GM12878 (cell line): Measurements from ENCODE around the gene USP16. TPM values are rescaled to one million over a fixed set of nuclear protein-coding genes. Genes with fewer than 3 reads are reported as not detected.
A peak's percentile ranks its signal among the peaks of the same experiment; 100 is the strongest.

Source experiments
- CBFB ChIP-seq: IDR thresholded peaks from 2 replicates; pipeline ENCODE4 v1.6.1; 2016; ENCODE audit warnings: antibody characterized with exemption, low read depth
- CREM ChIP-seq: IDR thresholded peaks from 2 replicates; pipeline ENCODE4 v1.6.1; 2014; ENCODE audit warnings: antibody characterized with exemption, low read depth
- IKZF2 ChIP-seq, 2 experiments: fragments of 450-650 bp; IDR thresholded peaks; 2 replicates each; pipeline ENCODE4 v1.6.1; 2017; ENCODE audit warnings: mild to moderate bottlenecking in 2 of 2, moderate library complexity in 2 of 2
- JUND ChIP-seq: IDR thresholded peaks from 2 replicates; pipeline ENCODE4 v1.6.1; 2012; ENCODE audit warnings: low read depth, mild to moderate bottlenecking, low read length, improper control_type of control experiment, moderate library complexity
- NR2C1 ChIP-seq: fragments of 450-650 bp; IDR thresholded peaks from 2 replicates; pipeline ENCODE4 v1.6.1; 2017; ENCODE audit warnings: antibody characterized with exemption, mild to moderate bottlenecking, moderate library complexity
- PAX5 ChIP-seq: IDR thresholded peaks from 2 replicates; pipeline ENCODE4 v1.6.1; 2011; ENCODE audit warnings: low read depth, low read length, borderline replicate concordance
- SUPT20H ChIP-seq: IDR thresholded peaks from 2 replicates; pipeline ENCODE4 v1.6.1; 2011; ENCODE audit warnings: low read depth, mild to moderate bottlenecking, low read length, moderate library complexity, borderline replicate concordance; ENCODE audit not compliant: control insufficient read depth
- SUZ12 ChIP-seq: fragments of 200-600 bp; sonication (generic); IDR thresholded peaks from one replicate; pipeline ENCODE4 v1.6.1; 2018; ENCODE audit warnings: antibody characterized with exemption, mild to moderate bottlenecking; ENCODE audit not compliant: unreplicated experiment
- ZNF622 ChIP-seq: fragments of 450-650 bp; IDR thresholded peaks from 2 replicates; pipeline ENCODE4 v1.6.1; 2017; ENCODE audit warnings: mild to moderate bottlenecking, inconsistent platforms
- polyA plus RNA-seq, 11 experiments: library from polyadenylated mRNA; depleted of rRNA in 4 of 11; unstranded in 6 of 11; stranded (reverse) in 5 of 11; fragments of >200 nt; fragmentation: Nextera tagmentation in 4 of 11; fragmentation: Illumina TruSeq in 1 of 11; extraction: Ambion mirVana in 4 of 11; extraction: Trizol in 1 of 11; gene quantifications; 1 replicate in 1 of 11; 2 replicates in 10 of 11; pipeline versions ENCODE4 v1.2.1 to v1.2.3, GENCODE V29; 2011 to 2016; ENCODE audit warnings: inconsistent platforms in 2 of 11, missing spikeins in 2 of 11, low read depth in 1 of 11
- total RNA-seq, 4 experiments: library from RNA; depleted of rRNA in 3 of 4; stranded (reverse); fragments of >200 nt in 3 of 4; fragmentation: Illumina TruSeq in 1 of 4; extraction: Trizol in 1 of 4; gene quantifications; 2 replicates each; pipeline versions ENCODE4 v1.2.1 to v1.2.3, GENCODE V29; 2013 to 2021
- TF ChIP-seq, protein P1 (sequence below): fragments of 450-650 bp; IDR thresholded peaks from 2 replicates; pipeline ENCODE4 v1.6.1; 2017; ENCODE audit warnings: mild to moderate bottlenecking, moderate library complexity
- TF ChIP-seq, protein P2 (sequence below): fragments of 450-650 bp; IDR thresholded peaks from 2 replicates; pipeline ENCODE4 v1.6.1; 2017; ENCODE audit warnings: mild to moderate bottlenecking, low read depth, inconsistent platforms; ENCODE audit not compliant: poor library complexity, severe bottlenecking
- TF ChIP-seq, protein P3 (sequence below): fragments of 450-650 bp; IDR thresholded peaks from 2 replicates; pipeline ENCODE4 v1.6.1; 2017; ENCODE audit warnings: mild to moderate bottlenecking, moderate library complexity
- TF ChIP-seq, protein P4 (sequence below): fragments of 450-650 bp; IDR thresholded peaks from 2 replicates; pipeline ENCODE4 v1.6.1; 2017; ENCODE audit warnings: antibody characterized with exemption, mild to moderate bottlenecking, moderate library complexity
- TF ChIP-seq, protein P5 (sequence below): IDR thresholded peaks from 2 replicates; pipeline ENCODE4 v1.6.1; 2011; ENCODE audit warnings: low read depth, mild to moderate bottlenecking, low read length, moderate library complexity, borderline replicate concordance; ENCODE audit errors: extremely low read depth

Gene USP16
- total and polyA plus RNA-seq, 10 of the 15 experiments (the other 5 are each of a cell fraction or from before 2014, with no cell fraction given), result 29.5 to 68.7 (median 52.3) TPM

DNA sequence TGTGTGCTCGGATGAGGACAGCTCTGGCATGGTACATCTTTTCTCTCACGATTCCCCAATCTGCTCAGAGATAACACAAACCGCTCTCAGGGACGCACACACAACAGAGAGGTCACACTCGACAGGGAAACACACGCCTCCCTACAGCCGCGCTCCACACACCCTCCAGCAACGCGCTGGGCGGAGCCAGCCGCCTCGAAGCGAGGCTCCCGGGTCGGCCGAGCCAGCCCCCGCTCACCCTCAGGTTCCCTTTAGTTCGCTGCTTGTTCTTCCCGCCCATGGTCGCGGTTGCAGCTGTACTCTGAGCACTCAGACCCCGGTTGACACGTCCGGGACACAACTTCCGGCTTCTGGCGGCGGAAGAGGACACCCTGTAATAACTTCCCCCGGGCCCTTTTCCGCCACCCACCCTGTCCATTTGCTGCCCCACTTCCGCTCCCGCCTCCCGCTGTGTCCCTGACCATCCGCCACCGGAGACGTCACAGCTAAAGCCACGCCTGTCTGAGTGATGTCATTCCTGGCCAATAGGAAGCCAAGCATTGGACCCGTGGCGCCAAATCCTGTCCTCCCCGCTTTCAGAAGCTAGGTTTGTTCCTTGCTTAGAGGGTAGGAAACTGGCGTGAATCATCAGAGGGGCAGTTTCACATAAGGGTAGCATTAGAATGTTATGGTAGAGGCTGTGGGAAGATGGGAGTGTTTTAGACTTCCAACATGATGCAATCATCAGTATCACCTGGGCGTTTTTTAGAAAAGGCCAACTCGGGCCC is 31.8 kb upstream of the USP16 start, which contains the start of gene LTN1 (continued):
- TF ChIP-seq, protein P1, sequence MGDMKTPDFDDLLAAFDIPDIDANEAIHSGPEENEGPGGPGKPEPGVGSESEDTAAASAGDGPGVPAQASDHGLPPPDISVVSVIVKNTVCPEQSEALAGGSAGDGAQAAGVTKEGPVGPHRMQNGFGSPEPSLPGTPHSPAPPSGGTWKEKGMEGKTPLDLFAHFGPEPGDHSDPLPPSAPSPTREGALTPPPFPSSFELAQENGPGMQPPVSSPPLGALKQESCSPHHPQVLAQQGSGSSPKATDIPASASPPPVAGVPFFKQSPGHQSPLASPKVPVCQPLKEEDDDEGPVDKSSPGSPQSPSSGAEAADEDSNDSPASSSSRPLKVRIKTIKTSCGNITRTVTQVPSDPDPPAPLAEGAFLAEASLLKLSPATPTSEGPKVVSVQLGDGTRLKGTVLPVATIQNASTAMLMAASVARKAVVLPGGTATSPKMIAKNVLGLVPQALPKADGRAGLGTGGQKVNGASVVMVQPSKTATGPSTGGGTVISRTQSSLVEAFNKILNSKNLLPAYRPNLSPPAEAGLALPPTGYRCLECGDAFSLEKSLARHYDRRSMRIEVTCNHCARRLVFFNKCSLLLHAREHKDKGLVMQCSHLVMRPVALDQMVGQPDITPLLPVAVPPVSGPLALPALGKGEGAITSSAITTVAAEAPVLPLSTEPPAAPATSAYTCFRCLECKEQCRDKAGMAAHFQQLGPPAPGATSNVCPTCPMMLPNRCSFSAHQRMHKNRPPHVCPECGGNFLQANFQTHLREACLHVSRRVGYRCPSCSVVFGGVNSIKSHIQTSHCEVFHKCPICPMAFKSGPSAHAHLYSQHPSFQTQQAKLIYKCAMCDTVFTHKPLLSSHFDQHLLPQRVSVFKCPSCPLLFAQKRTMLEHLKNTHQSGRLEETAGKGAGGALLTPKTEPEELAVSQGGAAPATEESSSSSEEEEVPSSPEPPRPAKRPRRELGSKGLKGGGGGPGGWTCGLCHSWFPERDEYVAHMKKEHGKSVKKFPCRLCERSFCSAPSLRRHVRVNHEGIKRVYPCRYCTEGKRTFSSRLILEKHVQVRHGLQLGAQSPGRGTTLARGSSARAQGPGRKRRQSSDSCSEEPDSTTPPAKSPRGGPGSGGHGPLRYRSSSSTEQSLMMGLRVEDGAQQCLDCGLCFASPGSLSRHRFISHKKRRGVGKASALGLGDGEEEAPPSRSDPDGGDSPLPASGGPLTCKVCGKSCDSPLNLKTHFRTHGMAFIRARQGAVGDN, result 0 out of 2 replicates have a peak, but pooled peaks have one; percentile 29
- TF ChIP-seq CBFB (peak; percentile 77; the same call in 1 of the 2 replicates), JUND (peak; percentile 56; the same call in 1 of the 2 replicates), NR2C1 (peak; percentile 86), SUZ12 (no peak), ZNF622 (no peak), IKZF2 (IDR thresholded peaks at IDR 0.05) (peak in 1 of 2 experiments; percentile 31; a peak in 2 of 4 replicates), SUPT20H (no peak), PAX5 (no peak), CREM (peak; percentile 97)
- TF ChIP-seq, protein P2, sequence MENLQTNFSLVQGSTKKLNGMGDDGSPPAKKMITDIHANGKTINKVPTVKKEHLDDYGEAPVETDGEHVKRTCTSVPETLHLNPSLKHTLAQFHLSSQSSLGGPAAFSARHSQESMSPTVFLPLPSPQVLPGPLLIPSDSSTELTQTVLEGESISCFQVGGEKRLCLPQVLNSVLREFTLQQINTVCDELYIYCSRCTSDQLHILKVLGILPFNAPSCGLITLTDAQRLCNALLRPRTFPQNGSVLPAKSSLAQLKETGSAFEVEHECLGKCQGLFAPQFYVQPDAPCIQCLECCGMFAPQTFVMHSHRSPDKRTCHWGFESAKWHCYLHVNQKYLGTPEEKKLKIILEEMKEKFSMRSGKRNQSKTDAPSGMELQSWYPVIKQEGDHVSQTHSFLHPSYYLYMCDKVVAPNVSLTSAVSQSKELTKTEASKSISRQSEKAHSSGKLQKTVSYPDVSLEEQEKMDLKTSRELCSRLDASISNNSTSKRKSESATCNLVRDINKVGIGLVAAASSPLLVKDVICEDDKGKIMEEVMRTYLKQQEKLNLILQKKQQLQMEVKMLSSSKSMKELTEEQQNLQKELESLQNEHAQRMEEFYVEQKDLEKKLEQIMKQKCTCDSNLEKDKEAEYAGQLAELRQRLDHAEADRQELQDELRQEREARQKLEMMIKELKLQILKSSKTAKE, result peak; percentile 45
- TF ChIP-seq, protein P3, sequence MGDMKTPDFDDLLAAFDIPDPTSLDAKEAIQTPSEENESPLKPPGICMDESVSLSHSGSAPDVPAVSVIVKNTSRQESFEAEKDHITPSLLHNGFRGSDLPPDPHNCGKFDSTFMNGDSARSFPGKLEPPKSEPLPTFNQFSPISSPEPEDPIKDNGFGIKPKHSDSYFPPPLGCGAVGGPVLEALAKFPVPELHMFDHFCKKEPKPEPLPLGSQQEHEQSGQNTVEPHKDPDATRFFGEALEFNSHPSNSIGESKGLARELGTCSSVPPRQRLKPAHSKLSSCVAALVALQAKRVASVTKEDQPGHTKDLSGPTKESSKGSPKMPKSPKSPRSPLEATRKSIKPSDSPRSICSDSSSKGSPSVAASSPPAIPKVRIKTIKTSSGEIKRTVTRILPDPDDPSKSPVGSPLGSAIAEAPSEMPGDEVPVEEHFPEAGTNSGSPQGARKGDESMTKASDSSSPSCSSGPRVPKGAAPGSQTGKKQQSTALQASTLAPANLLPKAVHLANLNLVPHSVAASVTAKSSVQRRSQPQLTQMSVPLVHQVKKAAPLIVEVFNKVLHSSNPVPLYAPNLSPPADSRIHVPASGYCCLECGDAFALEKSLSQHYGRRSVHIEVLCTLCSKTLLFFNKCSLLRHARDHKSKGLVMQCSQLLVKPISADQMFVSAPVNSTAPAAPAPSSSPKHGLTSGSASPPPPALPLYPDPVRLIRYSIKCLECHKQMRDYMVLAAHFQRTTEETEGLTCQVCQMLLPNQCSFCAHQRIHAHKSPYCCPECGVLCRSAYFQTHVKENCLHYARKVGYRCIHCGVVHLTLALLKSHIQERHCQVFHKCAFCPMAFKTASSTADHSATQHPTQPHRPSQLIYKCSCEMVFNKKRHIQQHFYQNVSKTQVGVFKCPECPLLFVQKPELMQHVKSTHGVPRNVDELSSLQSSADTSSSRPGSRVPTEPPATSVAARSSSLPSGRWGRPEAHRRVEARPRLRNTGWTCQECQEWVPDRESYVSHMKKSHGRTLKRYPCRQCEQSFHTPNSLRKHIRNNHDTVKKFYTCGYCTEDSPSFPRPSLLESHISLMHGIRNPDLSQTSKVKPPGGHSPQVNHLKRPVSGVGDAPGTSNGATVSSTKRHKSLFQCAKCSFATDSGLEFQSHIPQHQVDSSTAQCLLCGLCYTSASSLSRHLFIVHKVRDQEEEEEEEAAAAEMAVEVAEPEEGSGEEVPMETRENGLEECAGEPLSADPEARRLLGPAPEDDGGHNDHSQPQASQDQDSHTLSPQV, result peak; percentile 97
- TF ChIP-seq, protein P4, sequence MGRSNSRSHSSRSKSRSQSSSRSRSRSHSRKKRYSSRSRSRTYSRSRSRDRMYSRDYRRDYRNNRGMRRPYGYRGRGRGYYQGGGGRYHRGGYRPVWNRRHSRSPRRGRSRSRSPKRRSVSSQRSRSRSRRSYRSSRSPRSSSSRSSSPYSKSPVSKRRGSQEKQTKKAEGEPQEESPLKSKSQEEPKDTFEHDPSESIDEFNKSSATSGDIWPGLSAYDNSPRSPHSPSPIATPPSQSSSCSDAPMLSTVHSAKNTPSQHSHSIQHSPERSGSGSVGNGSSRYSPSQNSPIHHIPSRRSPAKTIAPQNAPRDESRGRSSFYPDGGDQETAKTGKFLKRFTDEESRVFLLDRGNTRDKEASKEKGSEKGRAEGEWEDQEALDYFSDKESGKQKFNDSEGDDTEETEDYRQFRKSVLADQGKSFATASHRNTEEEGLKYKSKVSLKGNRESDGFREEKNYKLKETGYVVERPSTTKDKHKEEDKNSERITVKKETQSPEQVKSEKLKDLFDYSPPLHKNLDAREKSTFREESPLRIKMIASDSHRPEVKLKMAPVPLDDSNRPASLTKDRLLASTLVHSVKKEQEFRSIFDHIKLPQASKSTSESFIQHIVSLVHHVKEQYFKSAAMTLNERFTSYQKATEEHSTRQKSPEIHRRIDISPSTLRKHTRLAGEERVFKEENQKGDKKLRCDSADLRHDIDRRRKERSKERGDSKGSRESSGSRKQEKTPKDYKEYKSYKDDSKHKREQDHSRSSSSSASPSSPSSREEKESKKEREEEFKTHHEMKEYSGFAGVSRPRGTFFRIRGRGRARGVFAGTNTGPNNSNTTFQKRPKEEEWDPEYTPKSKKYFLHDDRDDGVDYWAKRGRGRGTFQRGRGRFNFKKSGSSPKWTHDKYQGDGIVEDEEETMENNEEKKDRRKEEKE, result no peak
- TF ChIP-seq, protein P5, sequence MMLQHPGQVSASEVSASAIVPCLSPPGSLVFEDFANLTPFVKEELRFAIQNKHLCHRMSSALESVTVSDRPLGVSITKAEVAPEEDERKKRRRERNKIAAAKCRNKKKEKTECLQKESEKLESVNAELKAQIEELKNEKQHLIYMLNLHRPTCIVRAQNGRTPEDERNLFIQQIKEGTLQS, result no peak
